SKM-1 treated with dmso at 0.1 percent for 144 hours (cell line): ENCODE data around the gene HLA-DPA1.
"Not testable (repeated sequence)": the region's sequence is repeated elsewhere in the genome, so short reads cannot be mapped to it uniquely, and the experiment has no call there.

Experiments
- DNase-seq: peaks from one replicate; lab custom pipeline; 2025; ENCODE audit not compliant: unreplicated experiment; lab: John Stamatoyannopoulos, UW

Gene HLA-DPA1

GRCh38 chr6:33065312-33065711 is 8.1 kb downstream of the HLA-DPA1 start:
- no peak for DNase-seq

- no peak for DNase-seq
Measured at GRCh38 chr6:33064723-33065122, 8.7 kb downstream of the HLA-DPA1 start.

GRCh38 chr6:33063435-33063834 is 10.0 kb downstream of the HLA-DPA1 start:
- not testable (repeated sequence) for DNase-seq

GRCh38 chr6:33061987-33062386 is 11.5 kb downstream of the HLA-DPA1 start:
- peak; percentile 34 for DNase-seq

- peak; percentile 56 for DNase-seq
Measured at GRCh38 chr6:33057222-33058150, 16.0 kb downstream of the HLA-DPA1 start.

- no peak for DNase-seq
Measured at GRCh38 chr6:33053230-33053629, 20.2 kb downstream of the HLA-DPA1 start.

- DNase-seq, result no peak
Measured at GRCh38 chr6:33052627-33053026, 20.8 kb downstream of the HLA-DPA1 start.

- peak; percentile 78 for DNase-seq
Measured at GRCh38 chr6:33050014-33050810, 23.2 kb downstream of the HLA-DPA1 start.

GRCh38 chr6:33049323-33050013 is 24.0 kb downstream of the HLA-DPA1 start:
- no peak for DNase-seq

- DNase-seq, result no peak
Measured at GRCh38 chr6:33040157-33040556, 33.3 kb downstream of the HLA-DPA1 start.

GRCh38 chr6:33036535-33036934 is 36.9 kb downstream of the HLA-DPA1 start:
- DNase-seq, result no peak

GRCh38 chr6:33034554-33034953 is 38.9 kb downstream of the HLA-DPA1 start:
- no peak for DNase-seq

- no peak for DNase-seq
Measured at GRCh38 chr6:33030245-33030644, 43.2 kb downstream of the HLA-DPA1 start.

GRCh38 chr6:33029328-33030184 is 43.9 kb downstream of the HLA-DPA1 start:
- peak; percentile 49 for DNase-seq

GRCh38 chr6:33028220-33028849 is 45.1 kb downstream of the HLA-DPA1 start:
- DNase-seq, result no peak

- no peak for DNase-seq
Measured at GRCh38 chr6:33024521-33024920, 48.9 kb downstream of the HLA-DPA1 start.

- no peak for DNase-seq
Measured at GRCh38 chr6:33023536-33023935, 49.9 kb downstream of the HLA-DPA1 start.

- no peak for DNase-seq
Measured at GRCh38 chr6:33021917-33022316, 51.5 kb downstream of the HLA-DPA1 start.

- DNase-seq, result no peak
Measured at GRCh38 chr6:33019372-33019771, 54.1 kb downstream of the HLA-DPA1 start.

GRCh38 chr6:33018904-33019303 is 54.5 kb downstream of the HLA-DPA1 start:
- peak; percentile 79 for DNase-seq
